Neuronal stem cell (in vitro differentiated cells): Measurements from ENCODE around the gene CNOT2.

Experiments used
- DNase-seq: peaks from one replicate; pipeline ENCODE4 v3.0.0-alpha.2; 2013; ENCODE audit warnings: low spot score
- H2AFZ ChIP-seq: one replicate; pipeline ENCODE4 v1.6.1; 2013; ENCODE audit warnings: mild to moderate bottlenecking, low read length, inconsistent platforms
- H2AK5ac ChIP-seq: 2 replicates; pipeline ENCODE4 v1.6.1; 2013; ENCODE audit warnings: low read depth, mild to moderate bottlenecking, inconsistent platforms, low read length, moderate library complexity, mixed read lengths
- H2BK120ac ChIP-seq: 2 replicates; pipeline ENCODE4 v1.6.1; 2013; ENCODE audit warnings: low read depth, mild to moderate bottlenecking, inconsistent platforms, low read length, moderate library complexity, mixed read lengths
- H2BK12ac ChIP-seq: one replicate; pipeline ENCODE4 v1.6.1; 2013; ENCODE audit warnings: low read length, inconsistent platforms
- H2BK15ac ChIP-seq: 2 replicates; pipeline ENCODE4 v1.6.1; 2013; ENCODE audit warnings: mild to moderate bottlenecking, low read length, inconsistent platforms, mixed read lengths
- H2BK5ac ChIP-seq: one replicate; pipeline ENCODE4 v1.6.1; 2013; ENCODE audit warnings: inconsistent platforms, mild to moderate bottlenecking, low read length, moderate library complexity
- H3K14ac ChIP-seq: one replicate; pipeline ENCODE4 v1.6.1; 2013; ENCODE audit warnings: low read length, inconsistent platforms
- H3K18ac ChIP-seq: 2 replicates; pipeline ENCODE4 v1.6.1; 2013; ENCODE audit warnings: low read length, inconsistent platforms
- H3K23ac ChIP-seq: 2 replicates; pipeline ENCODE4 v1.6.1; 2013; ENCODE audit warnings: low read depth, mild to moderate bottlenecking, mixed read lengths, low read length, inconsistent platforms; ENCODE audit not compliant: poor library complexity
- H3K27ac ChIP-seq: replicated peaks from 3 replicates; pipeline ENCODE4 v1.5.1; 2013; ENCODE audit warnings: low read length, inconsistent platforms
- H3K27me3 ChIP-seq, 3 experiments: 2 replicates each; pipeline ENCODE4 v1.6.1; 2013; ENCODE audit warnings: low read length in 3 of 3, mild to moderate bottlenecking in 2 of 3, inconsistent platforms in 1 of 3, low read depth in 1 of 3, mixed read lengths in 1 of 3, moderate library complexity in 1 of 3; ENCODE audit not compliant: control insufficient read depth in 3 of 3, insufficient read depth in 3 of 3
- H3K36me3 ChIP-seq, 2 donors: replicated peaks in 1 of 2; 2 replicates each; pipeline ENCODE4 v1.6.1; 2013; ENCODE audit warnings: low read length in 2 of 2; ENCODE audit not compliant: control insufficient read depth in 2 of 2, insufficient read depth in 2 of 2
- H3K4ac ChIP-seq: 2 replicates; pipeline ENCODE4 v1.6.1; 2013; ENCODE audit warnings: inconsistent platforms, mild to moderate bottlenecking, low read length, moderate library complexity
- H3K4me1 ChIP-seq, 2 donors: 1 replicate in 1 of 2; 2 replicates in 1 of 2; pipeline ENCODE4 v1.6.1; 2013; ENCODE audit warnings: low read length in 2 of 2, low read depth in 1 of 2; ENCODE audit not compliant: control insufficient read depth in 2 of 2, insufficient read depth in 1 of 2
- H3K4me2 ChIP-seq: one replicate; pipeline ENCODE4 v1.6.1; 2013; ENCODE audit warnings: mild to moderate bottlenecking, low read length, inconsistent platforms; ENCODE audit not compliant: insufficient read depth, poor library complexity, severe bottlenecking
- H3K4me3 ChIP-seq, 2 donors: 2 replicates each; pipeline ENCODE4 v1.5.1; 2013; ENCODE audit warnings: low read length in 2 of 2, mild to moderate bottlenecking in 2 of 2, inconsistent platforms in 1 of 2, moderate library complexity in 1 of 2
- H3K79me1 ChIP-seq: one replicate; pipeline ENCODE4 v1.6.1; 2013; ENCODE audit warnings: low read depth, mild to moderate bottlenecking, inconsistent platforms, low read length, moderate library complexity
- H3K9ac ChIP-seq: one replicate; pipeline ENCODE4 v1.6.1; 2013; ENCODE audit warnings: mild to moderate bottlenecking, low read depth, low read length, inconsistent platforms; ENCODE audit not compliant: poor library complexity
- H3K9me3 ChIP-seq, 2 donors: replicated peaks in 1 of 2; 2 replicates each; pipeline versions ENCODE3 to v1.6.1; 2013; ENCODE audit warnings: low read length in 2 of 2, mild to moderate bottlenecking in 2 of 2, inconsistent platforms in 1 of 2, low read depth in 1 of 2, mixed read lengths in 1 of 2, moderate library complexity in 1 of 2; ENCODE audit not compliant: control insufficient read depth in 2 of 2, insufficient read depth in 1 of 2
- H4K8ac ChIP-seq: one replicate; pipeline ENCODE4 v1.6.1; 2013; ENCODE audit warnings: low read depth, mild to moderate bottlenecking, inconsistent platforms, low read length, moderate library complexity
- H4K91ac ChIP-seq: one replicate; pipeline ENCODE4 v1.6.1; 2013; ENCODE audit warnings: low read length, low read depth, mild to moderate bottlenecking, inconsistent platforms; ENCODE audit not compliant: poor library complexity
- WGBS, 2 donors: extraction: QIAGEN DNeasy Blood & Tissue Kit; methylation state at CpG; one replicate each; pipeline ENCODE4 v1.1.7; 2013; ENCODE audit warnings: missing lambda C conversion rate in 2 of 2, mixed read lengths in 1 of 2; ENCODE audit not compliant: insufficient read length in 2 of 2, insufficient replicate concordance in 1 of 2; ENCODE audit errors: extremely low coverage in 2 of 2; 5-methylcytosine and 5-hydroxymethylcytosine counted together

CNOT2 gene

DNA sequence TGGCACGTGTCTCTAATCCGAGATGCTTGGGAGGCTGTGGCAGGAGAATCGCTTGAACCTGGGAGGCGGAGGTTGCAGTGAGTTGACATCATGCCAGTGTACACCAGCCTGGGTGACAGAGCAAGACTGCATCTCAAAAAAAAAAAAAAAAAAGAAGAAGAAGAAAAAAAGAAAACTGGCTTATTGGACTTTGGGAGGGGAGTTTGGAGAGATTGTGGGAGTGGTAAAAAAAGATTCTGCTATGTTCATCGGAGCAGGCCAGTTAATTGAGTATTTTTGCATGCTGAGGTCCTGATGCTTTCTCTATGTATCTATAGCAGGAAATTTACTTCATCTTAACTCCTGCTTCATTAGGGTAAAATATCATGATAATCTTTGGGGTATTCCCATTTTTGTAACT, 11.6 kb downstream of the CNOT2 start:
- no peak overlapping the region for H3K18ac ChIP-seq
- no peak overlapping the region for H2AK5ac ChIP-seq
- WGBS, 2 donors = no CpG with 5 or more reads among the region's 5 CpGs
- H4K91ac ChIP-seq = no peak overlapping the region
- no peak overlapping the region for H3K4me2 ChIP-seq
- H2BK5ac ChIP-seq = no peak overlapping the region
- H3K36me3 ChIP-seq = peaks cover 0 to 15% of the 10 kb centered on the region in 2 donors
- H3K4me3 ChIP-seq = no peak overlapping the region
- no peak overlapping the region for H3K23ac ChIP-seq
- no peak overlapping the region for H2BK12ac ChIP-seq
- no peak overlapping the region for H3K14ac ChIP-seq
- no peaks in the 10 kb centered on the region for H3K27me3 ChIP-seq
- H3K79me1 ChIP-seq = no peaks in the 10 kb centered on the region
- no peak overlapping the region for H3K9ac ChIP-seq
- H3K27ac ChIP-seq = no peak overlapping the region
- no peak overlapping the region for H2BK120ac ChIP-seq
- H2AFZ ChIP-seq = no peak overlapping the region
- H4K8ac ChIP-seq = no peak overlapping the region
- DNase-seq = no peak
- H3K9me3 ChIP-seq = peaks cover 0 to 3% of the 10 kb centered on the region in 2 donors
- no peaks in the 10 kb centered on the region for H3K4me1 ChIP-seq
- H3K4ac ChIP-seq = no peak overlapping the region
- no peak overlapping the region for H2BK15ac ChIP-seq

DNA sequence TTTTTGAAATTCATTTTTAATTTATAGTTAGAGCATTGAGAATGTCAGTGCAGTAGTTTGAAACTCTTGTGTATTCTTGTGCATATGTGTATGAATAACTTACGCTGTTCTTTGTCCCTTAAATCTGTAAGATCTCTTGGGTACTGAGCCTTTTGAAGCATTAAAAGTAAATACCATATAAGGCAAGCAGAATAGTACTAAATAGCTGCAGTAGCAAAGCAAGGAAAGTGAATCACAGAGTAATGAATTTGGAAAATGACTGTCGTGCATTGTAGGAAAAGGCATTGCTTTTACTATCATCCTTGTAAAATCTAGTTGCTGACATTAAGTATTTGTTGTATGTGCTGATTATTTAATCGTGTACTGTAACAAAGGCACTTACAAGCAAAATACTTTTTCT, 12.1 kb downstream of the CNOT2 start:
- H3K4me1 ChIP-seq = no peaks in the 10 kb centered on the region
- peaks cover 0 to 15% of the 10 kb centered on the region in 2 donors for H3K36me3 ChIP-seq
- no peak overlapping the region for H3K14ac ChIP-seq
- no peak overlapping the region for H3K4me3 ChIP-seq
- no peak overlapping the region for H4K91ac ChIP-seq
- H2BK12ac ChIP-seq = no peak overlapping the region
- H3K4ac ChIP-seq = no peak overlapping the region
- no peaks in the 10 kb centered on the region for H3K79me1 ChIP-seq
- no peak overlapping the region for H2BK120ac ChIP-seq
- no peaks in the 10 kb centered on the region for H3K27me3 ChIP-seq
- H3K9ac ChIP-seq = no peak overlapping the region
- no peak overlapping the region for H3K18ac ChIP-seq
- H2BK5ac ChIP-seq = no peak overlapping the region
- no peak overlapping the region for H2BK15ac ChIP-seq
- H3K4me2 ChIP-seq = no peak overlapping the region
- no peak overlapping the region for H3K23ac ChIP-seq
- no peak for DNase-seq
- H4K8ac ChIP-seq = no peak overlapping the region
- H2AFZ ChIP-seq = no peak overlapping the region
- no peak overlapping the region for H3K27ac ChIP-seq
- H3K9me3 ChIP-seq = peaks cover 0 to 7% of the 10 kb centered on the region in 2 donors
- H2AK5ac ChIP-seq = no peak overlapping the region
- no CpG with 5 or more reads among the region's 3 CpGs for WGBS, 2 donors

DNA sequence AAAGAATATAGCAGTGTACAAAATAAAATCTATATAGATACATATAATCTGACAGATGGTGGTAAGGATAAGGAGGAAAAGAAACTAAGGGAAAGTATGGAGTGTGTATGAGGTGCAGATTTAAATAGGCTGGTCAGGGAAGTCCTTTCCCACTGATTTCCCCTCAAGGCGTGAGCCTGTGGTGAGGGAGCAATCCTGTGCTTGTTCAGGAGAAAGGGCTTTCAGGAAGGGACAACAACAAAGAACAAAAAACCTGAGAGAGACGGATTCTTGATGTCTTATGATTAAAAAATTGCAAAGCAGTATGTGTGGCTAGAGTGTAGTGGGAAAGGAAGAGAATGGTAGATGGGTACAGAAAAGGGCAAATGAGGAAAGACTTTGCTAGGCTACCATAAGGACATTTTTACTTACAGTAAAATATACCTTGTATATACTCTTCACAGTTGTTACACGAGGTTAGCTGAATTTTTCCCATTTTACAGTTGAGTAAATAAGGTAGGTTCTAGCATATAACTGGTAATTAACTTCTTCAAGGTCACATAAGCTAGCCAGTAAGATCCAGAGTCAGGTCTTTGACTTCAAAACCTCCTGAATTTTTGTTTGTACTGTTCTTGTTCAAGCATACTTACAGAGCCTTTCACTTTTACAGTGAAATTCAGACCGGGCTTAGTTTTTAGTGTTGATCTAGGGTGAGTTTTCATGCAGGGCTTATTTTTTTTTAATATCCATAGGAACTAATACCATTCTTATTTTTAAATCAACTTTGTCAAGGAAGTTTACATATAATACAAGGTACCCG, 15.6 kb downstream of the CNOT2 start:
- H2BK120ac ChIP-seq = no peak overlapping the region
- H3K4me2 ChIP-seq = no peak overlapping the region
- no peak overlapping the region for H3K14ac ChIP-seq
- no peak overlapping the region for H3K9ac ChIP-seq
- no peak overlapping the region for H3K27ac ChIP-seq
- H4K91ac ChIP-seq = no peak overlapping the region
- peaks cover 0 to 7% of the 10 kb centered on the region in 2 donors for H3K36me3 ChIP-seq
- no peaks in the 10 kb centered on the region for H3K4me1 ChIP-seq
- H3K79me1 ChIP-seq = no peaks in the 10 kb centered on the region
- no peak overlapping the region for H2AK5ac ChIP-seq
- H4K8ac ChIP-seq = no peak overlapping the region
- H3K23ac ChIP-seq = no peak overlapping the region
- no CpG with 5 or more reads among the region's 5 CpGs for WGBS, 2 donors
- no peak overlapping the region for H2BK5ac ChIP-seq
- H3K4me3 ChIP-seq = no peak overlapping the region
- H2AFZ ChIP-seq = no peak overlapping the region
- H3K4ac ChIP-seq = no peak overlapping the region
- no peak for DNase-seq
- no peak overlapping the region for H2BK12ac ChIP-seq
- peaks cover 0 to 25% of the 10 kb centered on the region in 2 donors for H3K9me3 ChIP-seq
- no peak overlapping the region for H2BK15ac ChIP-seq
- no peaks in the 10 kb centered on the region for H3K27me3 ChIP-seq
- no peak overlapping the region for H3K18ac ChIP-seq

DNA sequence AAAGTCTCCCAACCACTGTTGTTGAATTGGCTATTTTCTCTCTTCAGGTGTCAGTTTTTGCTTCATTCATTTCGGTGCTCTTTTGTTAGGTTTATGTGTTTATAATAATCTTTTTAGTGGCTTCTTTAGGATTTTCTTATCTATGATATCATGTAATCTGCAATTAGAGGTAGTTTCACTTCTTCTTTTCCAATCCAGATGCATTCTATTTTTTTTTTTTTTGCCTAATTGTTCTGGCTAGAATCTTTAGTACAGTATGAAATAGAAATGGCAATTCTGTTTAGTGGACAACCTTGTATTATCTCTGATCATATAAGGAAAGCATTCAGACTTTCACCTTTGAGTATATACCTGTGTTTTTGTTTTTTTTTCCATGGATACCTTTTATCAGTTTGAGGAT, 17.4 kb downstream of the CNOT2 start:
- no peak overlapping the region for H2BK12ac ChIP-seq
- no peaks in the 10 kb centered on the region for H3K79me1 ChIP-seq
- no peaks in the 10 kb centered on the region for H3K27me3 ChIP-seq
- H2BK120ac ChIP-seq = no peak overlapping the region
- H2AK5ac ChIP-seq = no peak overlapping the region
- H3K36me3 ChIP-seq = peaks cover 0 to 7% of the 10 kb centered on the region in 2 donors
- WGBS, 2 donors = no CpG with 5 or more reads among the region's 1 CpG
- H3K27ac ChIP-seq = no peak overlapping the region
- H3K4me2 ChIP-seq = no peak overlapping the region
- H3K9me3 ChIP-seq = peaks cover 0 to 25% of the 10 kb centered on the region in 2 donors
- no peak overlapping the region for H3K23ac ChIP-seq
- no peak overlapping the region for H2BK5ac ChIP-seq
- no peak overlapping the region for H2AFZ ChIP-seq
- H3K9ac ChIP-seq = no peak overlapping the region
- H3K4me3 ChIP-seq = no peak overlapping the region
- no peak overlapping the region for H3K14ac ChIP-seq
- H4K91ac ChIP-seq = no peak overlapping the region
- DNase-seq = no peak
- H2BK15ac ChIP-seq = no peak overlapping the region
- H4K8ac ChIP-seq = no peak overlapping the region
- no peak overlapping the region for H3K4ac ChIP-seq
- H3K18ac ChIP-seq = no peak overlapping the region
- no peaks in the 10 kb centered on the region for H3K4me1 ChIP-seq
